COLO668 (cell line): ENCODE results near the gene GPT2.

ENCODE experiments used
- DNase-seq: peaks from one replicate; lab custom pipeline; 2025; ENCODE audit not compliant: unreplicated experiment; lab: John Stamatoyannopoulos, UW

Gene GPT2

DNA sequence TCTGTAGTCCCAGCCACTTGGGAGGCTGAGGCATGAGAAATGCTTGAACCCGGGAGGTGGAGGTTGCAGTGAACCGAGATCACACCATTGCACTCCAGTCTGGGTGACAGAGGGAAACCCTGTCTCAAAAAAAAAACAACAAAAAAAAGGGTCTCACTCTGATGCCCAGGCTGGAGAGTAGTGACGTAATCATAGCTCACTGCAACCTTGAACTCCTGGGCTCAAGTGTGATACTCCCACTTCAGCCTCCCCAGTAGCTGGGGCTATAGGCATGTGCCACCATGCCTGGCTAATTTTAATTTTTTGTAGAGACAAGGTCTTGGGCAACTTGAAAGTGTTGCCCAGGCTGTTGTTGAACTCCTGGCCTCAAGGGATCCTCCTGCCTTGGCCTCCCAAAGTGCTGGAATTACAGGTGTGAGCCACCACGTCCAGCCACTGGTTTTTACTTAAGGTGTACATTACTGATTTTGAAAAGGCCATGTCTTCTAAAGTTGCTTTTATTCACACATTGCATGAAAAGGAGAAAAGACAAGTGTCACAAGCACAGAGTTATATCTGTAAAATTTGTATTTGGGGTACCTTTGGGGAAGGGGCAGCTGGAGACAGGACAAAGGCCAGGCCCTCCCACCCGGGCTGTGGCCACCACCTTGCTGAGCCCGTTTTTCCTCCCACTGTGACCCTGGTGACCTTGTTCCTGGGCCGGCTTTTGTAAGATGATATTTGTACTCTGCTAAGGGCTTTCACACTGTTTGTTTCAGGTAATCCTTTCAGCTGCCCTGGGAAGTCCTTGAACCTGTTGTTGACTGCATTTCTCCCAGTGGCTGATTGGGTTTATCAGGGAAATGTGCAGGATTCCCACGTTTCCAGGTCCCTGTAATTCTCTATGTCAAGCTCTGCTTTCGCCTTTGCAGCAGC lies 11.5 kb downstream of the GPT2 start:
- peak; percentile 40 for DNase-seq

DNA sequence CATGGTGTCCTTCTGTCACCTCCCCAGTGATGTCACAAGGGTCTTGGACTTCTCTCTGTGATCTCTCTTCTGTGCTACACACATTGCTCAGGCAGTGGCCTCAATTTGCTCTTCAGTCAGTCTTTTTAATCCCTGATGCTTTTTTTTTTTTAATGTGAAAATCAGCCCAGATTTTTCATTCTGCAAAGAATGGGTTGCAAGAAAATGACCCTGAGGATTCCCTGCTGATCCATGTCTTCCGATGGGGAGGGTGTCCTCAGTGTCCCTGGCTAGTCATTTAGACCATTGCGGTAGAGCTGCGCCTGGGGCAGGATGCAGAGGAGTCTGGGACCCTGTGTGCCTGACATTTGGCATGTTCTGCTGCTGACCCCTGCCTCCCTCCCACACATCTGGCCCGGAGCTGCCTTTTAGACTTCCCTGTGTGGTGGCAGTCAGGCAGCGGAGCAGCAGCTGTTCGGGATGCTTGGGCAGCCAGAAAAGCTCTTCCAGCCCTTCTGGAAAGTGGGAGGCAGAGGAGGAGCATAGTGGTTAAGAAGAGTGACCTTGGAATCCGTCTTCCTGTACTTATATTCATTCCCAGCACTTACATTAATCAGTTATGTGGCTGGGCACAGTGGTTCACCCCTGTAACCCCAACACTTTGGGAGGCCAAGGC lies 12.3 kb downstream of the GPT2 start:
- no peak for DNase-seq

DNA sequence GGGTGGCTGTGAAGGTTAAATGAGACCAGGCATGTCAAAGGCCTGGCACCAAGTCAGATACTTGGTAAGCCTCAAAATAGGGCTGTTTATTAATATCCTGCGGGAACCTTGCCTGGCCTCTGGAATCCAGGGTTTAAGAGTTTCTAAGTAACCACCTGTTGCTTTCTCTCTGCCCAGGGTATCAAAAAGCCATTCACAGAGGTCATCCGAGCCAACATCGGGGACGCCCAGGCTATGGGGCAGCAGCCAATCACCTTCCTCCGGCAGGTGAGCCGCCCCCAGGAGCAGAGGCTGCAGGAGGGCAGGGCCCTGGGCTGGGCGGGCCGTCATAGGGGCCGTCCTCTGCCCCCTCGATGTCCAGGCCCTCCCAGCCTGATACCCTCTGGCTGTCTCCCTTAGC lies 13.3 kb downstream of the GPT2 start:
- DNase-seq = no peak

DNA sequence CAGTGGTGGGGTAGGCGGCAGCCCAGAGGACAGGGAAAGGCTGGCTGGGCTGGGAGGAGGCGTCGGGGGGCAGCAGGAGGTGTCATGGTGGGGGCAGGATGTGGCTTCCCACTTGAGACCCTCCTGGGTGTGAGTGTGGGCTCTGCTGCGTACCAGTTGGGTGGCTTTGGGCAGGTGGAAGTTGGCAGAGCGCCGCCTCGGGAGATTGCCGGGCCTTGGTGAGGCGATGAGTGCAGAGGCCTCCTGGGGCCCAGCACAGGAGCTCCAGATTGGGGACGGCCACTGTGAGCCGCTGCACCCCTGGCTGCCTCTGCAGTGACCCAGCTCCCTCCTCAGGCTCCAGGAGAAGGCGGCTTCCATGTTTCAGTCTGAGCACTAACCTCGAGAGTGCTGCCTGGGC lies 13.8 kb downstream of the GPT2 start:
- no peak for DNase-seq

DNA sequence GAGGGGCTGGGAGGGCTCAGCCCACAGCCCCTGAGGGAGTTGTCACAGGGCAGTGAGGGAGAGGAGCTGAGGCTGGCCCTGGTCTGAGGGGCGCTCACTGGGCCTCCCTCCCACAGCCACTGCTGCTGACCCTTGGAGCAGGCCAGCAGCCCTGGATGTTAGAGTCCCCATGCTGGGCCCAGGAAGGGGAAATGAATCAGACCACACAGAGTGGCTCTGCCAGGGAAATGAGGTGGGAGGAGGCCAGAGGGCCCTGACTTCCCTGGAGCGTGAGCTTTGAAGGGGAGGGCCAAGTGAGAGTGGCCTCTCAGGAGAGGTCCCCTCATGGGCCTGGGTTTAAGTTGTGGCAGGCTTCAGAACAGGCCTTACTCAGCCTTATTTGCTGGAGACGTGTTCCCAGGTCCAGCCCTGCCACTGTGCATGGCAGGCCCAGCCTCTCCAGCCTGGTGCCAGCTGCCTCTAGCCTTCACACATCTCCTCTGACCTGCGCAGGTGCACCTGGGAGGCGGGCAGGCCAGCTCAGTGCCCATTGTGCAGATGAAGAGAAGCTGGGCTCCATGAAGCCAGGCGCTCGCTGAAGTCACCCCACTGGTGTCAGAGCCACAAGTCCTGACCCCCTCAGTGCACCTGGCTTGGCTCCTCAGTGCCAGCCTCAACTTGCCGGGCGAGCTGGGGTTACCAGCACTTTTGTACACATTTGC lies 15.4 kb downstream of the GPT2 start:
- DNase-seq = no peak

DNA sequence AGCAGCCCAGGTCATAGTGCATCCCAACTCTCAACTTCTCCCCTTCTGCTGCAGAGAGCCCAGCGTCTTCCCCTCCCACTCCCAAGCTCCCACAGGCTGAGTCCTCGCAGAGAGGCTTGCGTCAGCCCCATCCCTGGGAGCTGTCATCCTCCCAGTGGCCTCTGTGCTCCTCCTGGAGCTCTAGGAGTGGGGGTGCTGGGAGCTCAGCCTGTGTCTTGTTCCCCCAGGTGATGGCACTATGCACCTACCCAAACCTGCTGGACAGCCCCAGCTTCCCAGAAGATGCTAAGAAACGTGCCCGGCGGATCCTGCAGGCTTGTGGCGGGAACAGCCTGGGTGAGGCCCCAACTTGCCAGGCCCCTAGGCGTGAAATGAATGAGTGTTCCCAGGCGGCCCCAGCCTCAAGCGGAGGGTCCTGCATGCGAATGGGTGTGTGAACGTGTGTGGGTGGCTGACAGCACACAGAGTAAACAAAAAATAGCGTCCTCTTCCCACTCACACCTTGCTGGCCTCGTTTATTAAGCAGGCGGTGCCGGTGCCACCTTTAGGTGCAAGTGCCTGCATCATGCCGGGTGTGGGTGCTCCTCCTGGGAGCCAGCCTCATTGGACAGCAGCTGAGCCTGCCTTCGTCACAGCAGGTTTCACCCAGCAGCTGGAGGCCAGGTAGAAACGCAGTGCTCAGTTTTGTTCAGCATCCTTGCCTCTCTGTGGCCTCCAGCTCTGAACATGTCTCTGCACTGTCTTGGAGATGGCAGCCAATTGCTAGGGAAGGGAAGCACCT lies 16.5 kb downstream of the GPT2 start:
- no peak for DNase-seq

DNA sequence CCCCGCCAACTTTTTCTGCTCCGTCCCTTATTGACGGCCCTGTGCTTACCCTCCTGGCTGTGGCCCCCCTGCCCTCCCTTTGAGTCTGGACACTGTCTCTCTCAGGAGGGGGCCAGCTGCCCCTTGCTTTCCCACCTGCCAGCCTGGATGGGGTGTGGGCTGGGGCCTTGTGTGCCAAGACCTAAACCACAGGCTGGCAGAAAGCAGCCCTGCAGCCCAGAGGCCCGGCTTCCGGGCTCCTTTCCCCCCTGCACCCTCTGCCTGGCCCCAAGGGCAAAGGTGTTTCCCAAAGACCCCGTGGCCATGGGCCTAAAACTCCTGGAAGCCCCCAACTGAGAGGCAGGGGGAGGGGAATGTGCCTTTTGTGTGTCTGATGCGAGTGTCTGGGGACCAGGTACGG lies 17.5 kb downstream of the GPT2 start:
- no peak for DNase-seq

DNA sequence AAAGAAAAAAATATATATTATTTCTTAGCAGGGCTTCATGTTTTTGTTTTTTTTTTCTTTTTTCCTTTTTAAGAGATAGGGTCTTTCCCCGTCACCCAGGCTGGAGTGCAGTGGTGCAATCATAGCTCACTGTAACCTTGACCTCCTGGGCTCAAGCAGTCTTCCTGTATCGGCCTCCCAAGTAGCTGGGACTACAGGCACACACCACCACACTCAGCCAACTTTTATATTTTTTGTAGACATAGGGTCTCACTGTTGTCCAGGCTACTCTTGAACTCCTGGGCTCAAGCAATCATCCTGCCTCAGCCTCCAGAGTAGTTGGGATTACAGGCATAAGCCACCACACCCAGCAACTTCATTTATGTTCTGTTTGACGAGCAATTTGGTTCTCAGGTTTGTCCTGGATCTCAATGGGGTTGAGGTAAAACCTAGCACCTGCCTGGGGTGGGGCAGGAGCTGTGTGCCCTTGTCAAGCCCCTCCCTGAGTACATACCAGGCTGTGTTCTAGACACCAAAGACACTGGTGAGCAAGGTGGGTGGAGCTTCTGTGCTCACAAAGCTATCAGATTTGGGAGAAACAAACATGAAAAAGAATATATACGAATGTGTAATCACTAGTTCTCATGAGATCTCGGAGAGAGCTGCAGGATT lies 19.2 kb downstream of the GPT2 start:
- peak; percentile 34 for DNase-seq

DNA sequence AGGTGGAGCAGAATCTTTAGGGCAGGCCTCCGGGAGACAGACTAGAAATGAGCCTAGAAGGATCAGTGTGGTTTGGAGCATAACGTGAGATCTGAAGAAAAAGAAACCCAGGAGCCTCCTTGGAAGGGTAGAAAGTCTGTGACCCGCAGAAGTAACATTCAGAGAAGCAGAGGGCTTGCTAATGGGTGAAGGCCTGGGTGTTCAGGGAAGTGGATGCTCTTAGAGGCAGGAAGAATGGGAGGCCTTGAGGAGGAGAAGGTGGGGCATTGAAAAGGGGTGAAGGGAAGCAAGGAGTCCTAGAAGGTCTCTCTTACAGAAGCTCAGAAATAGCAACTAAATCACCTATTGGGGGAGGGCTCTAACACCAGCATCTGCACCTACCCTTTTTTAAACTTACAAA lies 20.3 kb downstream of the GPT2 start:
- DNase-seq = no peak

DNA sequence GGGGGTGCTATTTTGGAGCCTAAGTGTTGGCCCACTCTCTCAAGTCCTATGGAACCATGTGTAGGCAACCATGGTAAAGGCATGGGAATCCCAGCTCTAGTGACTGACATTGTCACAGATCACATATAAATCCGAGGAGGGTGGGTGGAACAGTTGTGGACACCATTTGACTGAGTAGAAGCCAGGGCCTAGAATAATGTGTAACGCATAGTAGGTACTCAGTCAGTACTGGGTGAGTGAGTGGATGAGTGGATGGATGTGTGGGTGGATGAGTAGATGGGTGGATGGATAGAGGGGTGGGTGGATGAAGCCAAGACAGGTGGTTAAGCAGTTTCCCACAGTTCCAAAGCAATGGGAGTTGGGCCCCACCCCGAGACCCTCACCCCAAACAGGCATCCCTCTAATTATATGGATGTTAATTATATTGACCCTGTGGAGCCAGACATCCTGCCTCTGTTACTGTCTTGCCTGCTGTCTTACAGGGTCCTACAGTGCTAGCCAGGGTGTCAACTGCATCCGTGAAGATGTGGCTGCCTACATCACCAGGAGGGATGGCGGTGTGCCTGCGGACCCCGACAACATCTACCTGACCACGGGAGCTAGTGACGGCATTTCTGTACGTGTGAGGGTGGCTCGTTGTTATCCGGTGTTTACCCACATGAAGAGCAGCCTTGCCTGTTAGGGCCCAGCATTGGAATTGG lies 22.3 kb downstream of the GPT2 start:
- no peak for DNase-seq

DNA sequence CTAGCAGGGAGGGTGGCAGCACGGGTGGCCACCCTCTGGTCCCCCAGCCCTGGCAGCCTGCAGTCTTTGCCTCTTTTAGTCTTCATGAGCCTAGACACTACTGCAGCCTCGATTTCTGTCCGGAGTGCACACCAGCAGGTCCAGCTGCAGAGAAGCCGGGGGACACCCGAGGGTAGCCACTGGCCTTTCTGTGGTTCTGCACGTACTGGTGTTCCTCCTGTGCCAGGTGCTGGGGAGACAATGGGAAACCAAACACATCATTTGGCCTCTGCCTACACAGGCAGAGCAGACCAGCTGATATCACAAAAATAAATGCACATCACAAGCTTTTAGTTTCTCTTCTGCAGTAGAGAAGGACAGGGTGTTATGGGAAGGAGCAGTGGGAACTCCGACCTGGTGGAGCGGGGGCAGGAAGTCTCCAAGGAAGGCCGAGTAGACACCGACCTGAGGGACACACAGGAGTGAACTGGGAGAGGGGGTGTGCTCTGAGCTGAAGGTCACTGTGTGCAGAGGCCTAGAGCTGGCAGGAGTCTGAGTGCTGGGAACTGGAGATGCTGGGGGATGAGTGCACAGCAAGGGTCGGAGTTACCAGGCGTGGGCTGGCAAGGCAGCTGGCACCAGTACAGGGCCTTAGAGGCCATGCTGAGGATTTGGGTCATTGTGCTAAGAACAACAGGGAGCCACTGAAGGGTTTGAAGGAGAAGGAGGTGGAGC lies 23.1 kb downstream of the GPT2 start:
- DNase-seq = no peak

DNA sequence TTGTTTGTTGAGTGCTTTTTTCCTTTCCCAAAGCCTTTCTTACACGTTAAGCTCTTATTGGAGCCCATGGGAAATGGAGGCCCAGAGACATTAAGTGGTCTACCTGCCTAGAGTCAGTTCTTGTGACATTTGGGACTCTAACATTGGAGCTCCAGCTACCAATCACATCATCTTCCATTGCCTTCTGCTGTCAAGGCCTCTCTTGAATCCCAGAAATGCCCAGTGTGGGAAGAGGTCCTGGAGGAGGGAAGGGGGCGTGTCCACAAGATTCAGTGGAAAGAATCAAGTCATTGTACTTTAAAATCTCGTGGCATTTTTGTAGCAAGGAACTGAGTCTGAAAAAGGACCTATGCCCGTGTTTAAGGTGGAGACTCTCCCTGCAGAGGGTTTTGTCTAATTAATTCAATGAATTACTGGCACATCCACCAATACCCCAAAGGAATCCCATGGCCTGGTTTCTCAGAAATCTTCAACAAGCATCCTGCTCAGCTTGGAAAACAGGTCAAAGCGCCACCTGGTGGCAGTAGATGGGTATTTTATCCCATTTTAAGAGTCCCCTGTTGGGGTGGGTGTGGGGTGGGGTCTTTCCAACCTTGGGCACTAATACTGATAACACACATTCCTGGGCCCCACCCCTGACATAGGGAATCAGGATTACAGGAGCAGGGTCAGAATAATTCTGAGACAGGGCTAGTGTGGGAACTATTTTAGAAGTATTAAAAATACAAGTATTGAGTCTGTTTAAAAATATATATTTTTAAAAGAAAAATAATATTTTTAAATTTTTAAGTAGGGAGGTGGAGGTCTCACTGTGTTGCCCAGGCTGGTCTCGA lies 24.6 kb downstream of the GPT2 start:
- DNase-seq = peak; percentile 60

DNA sequence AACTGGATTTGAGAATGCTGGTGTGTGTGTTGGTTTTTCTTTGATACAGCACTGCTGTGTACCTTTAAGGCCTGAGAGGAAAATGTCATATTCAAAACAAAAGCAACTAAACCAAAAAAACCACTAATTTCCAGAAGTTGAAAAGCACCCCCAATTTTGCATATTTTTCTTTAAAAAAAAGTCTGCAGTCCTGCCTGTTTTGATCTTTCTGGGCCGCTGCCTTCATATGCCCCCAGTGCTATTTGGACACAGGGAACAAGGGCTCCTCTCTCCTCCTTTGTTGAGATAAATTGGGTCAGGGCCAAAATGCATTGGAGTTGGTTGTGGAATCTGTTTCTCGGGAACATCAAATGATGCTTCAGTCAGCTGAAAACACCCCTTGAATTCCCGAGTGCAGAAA lies 26.9 kb downstream of the GPT2 start:
- no peak for DNase-seq

DNA sequence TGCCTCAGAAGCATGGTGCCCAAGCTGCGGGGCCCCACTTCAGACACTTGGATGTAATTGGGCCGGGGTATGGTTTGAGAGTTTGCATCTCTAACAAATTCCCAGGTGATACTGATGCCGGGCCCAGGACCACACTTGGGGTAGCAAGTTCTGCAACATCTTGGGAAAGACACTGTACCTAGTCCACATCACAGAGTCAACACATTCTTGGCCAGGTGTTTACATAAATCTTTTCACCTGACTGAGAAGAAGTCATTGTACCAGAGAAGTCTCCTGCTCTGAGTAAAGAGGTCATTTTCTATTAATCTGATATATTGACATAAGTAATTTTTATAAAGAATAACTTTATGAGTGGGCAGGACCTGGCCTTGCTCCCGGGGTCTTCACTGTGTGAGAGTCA lies 27.5 kb downstream of the GPT2 start:
- no peak for DNase-seq

DNA sequence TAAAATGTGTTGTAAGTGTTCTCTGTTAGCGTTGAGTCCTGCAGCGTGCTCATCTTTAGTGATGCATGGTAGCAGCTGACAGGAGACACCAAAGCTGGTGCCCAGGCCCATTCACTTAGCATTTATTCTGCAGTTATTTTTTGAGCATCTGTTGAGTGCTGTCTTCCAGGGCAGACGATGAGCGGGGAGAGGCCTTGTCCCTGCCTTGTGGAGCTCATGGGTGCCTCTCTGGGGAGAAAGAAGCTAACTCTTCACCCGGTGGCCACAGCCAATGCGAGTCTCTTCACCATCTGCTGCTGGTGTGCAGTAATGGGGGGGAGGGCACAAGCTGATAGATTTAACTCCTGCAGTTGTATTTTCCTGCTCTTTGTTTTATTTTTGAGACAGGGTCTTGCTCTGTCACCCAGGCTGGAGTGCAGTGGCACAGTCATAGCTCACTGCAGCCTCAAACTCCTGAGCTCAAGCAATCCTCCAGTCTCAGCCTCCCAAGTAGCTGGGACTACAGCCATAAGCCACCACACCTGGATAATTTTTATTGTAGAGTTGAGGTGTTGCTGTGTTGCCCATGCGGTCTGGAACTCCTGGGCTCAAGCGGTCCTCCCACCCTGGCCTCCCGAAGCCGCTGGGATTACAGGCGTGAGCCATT lies 30.5 kb downstream of the GPT2 start:
- no peak for DNase-seq

DNA sequence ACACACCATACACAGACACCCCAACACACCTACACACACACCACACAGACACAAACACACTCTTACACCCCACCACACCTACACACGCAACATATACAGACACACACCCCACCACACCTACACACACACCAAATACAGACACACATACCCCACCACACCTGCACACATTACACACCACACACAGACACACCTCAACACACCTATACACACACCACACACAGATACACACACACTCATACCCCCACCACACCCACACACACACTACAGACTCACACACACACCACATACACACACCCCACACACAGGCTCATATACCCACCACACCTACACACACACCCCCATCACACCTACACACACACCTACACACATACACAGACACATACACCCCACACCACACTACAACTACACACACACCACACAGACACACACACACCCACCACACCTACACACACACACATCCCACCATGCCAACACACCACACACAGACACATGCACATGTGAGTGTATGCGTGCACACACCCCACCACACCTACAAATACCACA lies 31.4 kb downstream of the GPT2 start:
- DNase-seq = no peak

DNA sequence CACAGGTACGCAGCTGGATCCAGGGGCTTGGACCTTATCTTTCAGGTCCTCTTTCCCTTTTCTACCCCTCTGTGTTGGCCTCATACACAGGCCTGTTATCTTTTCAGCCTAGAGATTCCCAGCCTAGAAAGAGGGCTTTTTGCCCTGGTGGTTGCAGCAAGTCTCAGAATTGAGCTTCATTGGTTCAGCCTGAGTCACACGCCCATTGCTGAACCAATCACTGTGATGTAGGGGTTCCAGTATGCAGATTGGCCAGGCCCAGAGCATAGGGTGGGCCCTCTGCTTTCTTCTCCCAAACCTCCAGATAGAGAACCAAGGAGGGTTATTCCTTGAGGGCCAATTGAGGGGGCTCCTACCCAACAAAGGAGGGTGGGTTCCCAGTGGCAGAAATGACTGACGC lies 32.8 kb downstream of the GPT2 start:
- no peak for DNase-seq

DNA sequence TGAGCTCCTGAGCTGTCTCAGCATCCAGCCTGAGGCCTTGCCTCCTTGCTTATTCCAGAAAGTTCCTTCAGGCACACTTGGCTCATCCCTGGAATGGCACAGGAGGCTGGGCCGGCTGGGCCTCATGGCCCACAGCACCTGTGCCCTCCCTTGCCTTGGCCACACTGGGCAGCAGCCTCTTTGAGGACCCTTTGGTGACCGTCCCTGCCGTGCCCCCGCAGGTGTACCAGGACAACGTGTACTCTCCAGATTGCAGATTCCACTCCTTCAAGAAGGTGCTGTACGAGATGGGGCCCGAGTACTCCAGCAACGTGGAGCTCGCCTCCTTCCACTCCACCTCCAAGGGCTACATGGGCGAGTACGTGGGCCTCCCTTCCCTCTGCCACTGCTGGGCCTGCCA lies 34.2 kb downstream of the GPT2 start:
- no peak for DNase-seq
